Activated T-cell treated with anti-CD3 and anti-CD28 coated beads, Interleukin-2, amount 50 U/mL, for 48 hours (primary cell): ENCODE measurements around the gene EPHA6.

Experiments used
- DNase-seq, 2 experiments: peaks; one replicate each; pipeline ENCODE4 v3.0.0-alpha.2; 2020

Gene EPHA6

GRCh38 chr3:96813820-96814650 is at the start of gene EPHA6:
TSS of gene EPHA6 (plus strand) at chr3:96814594.
- peak; percentile 23 to 32 for DNase-seq

- DNase-seq, result no peak
Observed at GRCh38 chr3:96776818-96777217, 37.6 kb upstream of the EPHA6 start.

- DNase-seq, result no peak
Observed at GRCh38 chr3:96779810-96780209, 34.6 kb upstream of the EPHA6 start.

GRCh38 chr3:96796101-96796500 is 18.3 kb upstream of the EPHA6 start:
- DNase-seq, result no peak

GRCh38 chr3:96803870-96804269 is 10.5 kb upstream of the EPHA6 start:
- DNase-seq, result no peak

GRCh38 chr3:96806341-96806740 is 8.1 kb upstream of the EPHA6 start:
- DNase-seq, result no peak

- peak; percentile 75 to 79 for DNase-seq
Observed at GRCh38 chr3:96813134-96813819, 1.1 kb upstream of the EPHA6 start.

- no peak for DNase-seq
Observed at GRCh38 chr3:96814651-96815567, 515 bp downstream of the EPHA6 start.

GRCh38 chr3:96831175-96831574 is 16.8 kb downstream of the EPHA6 start:
- DNase-seq, result no peak

GRCh38 chr3:96833301-96833700 is 18.9 kb downstream of the EPHA6 start:
- no peak for DNase-seq

GRCh38 chr3:96836153-96836915 is 21.9 kb downstream of the EPHA6 start:
- no peak for DNase-seq

GRCh38 chr3:96843505-96844203 is 29.3 kb downstream of the EPHA6 start:
- no peak for DNase-seq

GRCh38 chr3:96844204-96844514 is 29.8 kb downstream of the EPHA6 start:
- DNase-seq, result no peak

GRCh38 chr3:96852849-96853248 is 38.5 kb downstream of the EPHA6 start:
- no peak for DNase-seq

GRCh38 chr3:96860882-96861281 is 46.5 kb downstream of the EPHA6 start:
- DNase-seq, result no peak

- DNase-seq, result no peak
Observed at GRCh38 chr3:96863129-96863740, 48.8 kb downstream of the EPHA6 start.

- no peak for DNase-seq
Observed at GRCh38 chr3:96865605-96866004, 51.2 kb downstream of the EPHA6 start.

GRCh38 chr3:96869316-96869715 is 54.9 kb downstream of the EPHA6 start:
- no peak for DNase-seq

- DNase-seq, result no peak
Observed at GRCh38 chr3:96877510-96877909, 63.1 kb downstream of the EPHA6 start.

- no peak for DNase-seq
Observed at GRCh38 chr3:96900031-96900430, 85.6 kb downstream of the EPHA6 start.

GRCh38 chr3:96900566-96900965 is 86.2 kb downstream of the EPHA6 start:
- no peak for DNase-seq

- no peak for DNase-seq
Observed at GRCh38 chr3:96915445-96915844, 101.1 kb downstream of the EPHA6 start.
